ENCODE results near the gene KTI12.
A peak's percentile ranks its signal among the peaks of the same experiment; 100 is the strongest.

The KTI12 gene

GRCh38 chr1:51997974-51998382 lies 35.6 kb downstream of the KTI12 start:
- no peak for DNase-seq (ENCODE audit: low read depth in 1 of 2, low spot score in 1 of 2)
- in situ Hi-C loops (cut with HindIII; ENCODE audit: low pct_unique_long_range_greater_than_20kb, low sequenced_read_pairs), result no loop called here
- no peak for TF ChIP-seq JUND (IDR thresholded peaks at IDR 0.05; ENCODE audit: low read depth)

DNA sequence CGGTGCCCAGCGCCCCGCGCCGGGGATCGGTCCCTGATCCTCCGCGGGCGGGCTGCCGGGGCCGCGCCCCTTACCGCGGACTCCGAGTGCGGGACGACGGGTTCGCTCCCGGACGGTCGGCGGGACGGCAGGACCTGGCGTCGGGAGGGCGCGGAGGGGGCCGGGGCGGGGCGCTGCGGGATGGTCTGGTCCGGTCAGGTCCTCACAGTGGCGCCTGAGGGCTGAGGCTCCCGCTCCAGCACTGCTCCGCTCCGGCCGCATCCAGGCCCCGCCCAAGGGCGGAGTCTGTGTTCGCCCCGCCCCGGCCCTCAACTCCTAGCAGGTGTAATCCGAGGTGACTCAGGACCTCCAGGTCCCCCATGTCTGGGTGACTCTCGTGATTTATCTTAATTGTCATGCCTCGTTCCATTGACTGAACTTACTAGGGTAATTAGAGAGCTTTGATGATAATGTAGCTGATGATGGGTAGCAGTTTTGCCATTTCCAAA lies 43.1 kb downstream of the KTI12 start, which contains the start of gene RAB3B:
RAB3B (minus strand) TSS at position 223 of the 488 bp plus-strand sequence. CDS start 13,583 bp downstream, outside the sequence.
- in situ Hi-C loops (cut with HindIII; ENCODE audit: low pct_unique_long_range_greater_than_20kb, low sequenced_read_pairs), result no loop called here
- peak; percentile 59 to 62 for DNase-seq (ENCODE audit: low read depth in 1 of 2, low spot score in 1 of 2)
- no peak for TF ChIP-seq JUND (IDR thresholded peaks at IDR 0.05; ENCODE audit: low read depth)

- no peak for DNase-seq (ENCODE audit: low read depth in 1 of 2, low spot score in 1 of 2)
- TF ChIP-seq JUND (IDR thresholded peaks at IDR 0.05; ENCODE audit: low read depth), result no peak
- in situ Hi-C loops (cut with HindIII; ENCODE audit: low pct_unique_long_range_greater_than_20kb, low sequenced_read_pairs), result no loop called here
These were observed 43.8 kb downstream of the KTI12 start for GRCh38 chr1:51989582-51990477.

DNA sequence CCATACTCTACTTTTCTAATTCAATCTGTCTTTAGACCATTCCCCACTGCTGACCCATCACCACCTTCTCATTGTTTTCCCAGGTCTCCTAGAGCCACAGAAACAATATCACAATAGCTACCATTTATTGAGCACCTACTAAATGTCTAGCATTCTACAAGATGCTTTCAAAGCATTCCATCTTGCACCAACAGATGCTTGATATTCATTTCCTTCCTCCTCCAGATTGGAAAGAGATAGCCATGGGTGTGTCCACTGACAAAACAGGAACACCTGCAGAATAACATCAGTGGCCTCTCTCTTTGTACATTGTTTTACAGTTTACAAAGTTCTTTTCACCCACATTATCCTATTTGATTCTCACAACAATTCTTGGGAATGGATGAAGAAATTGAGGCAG lies 45.4 kb downstream of the KTI12 start:
- DNase-seq (ENCODE audit: low read depth in 1 of 2, low spot score in 1 of 2), result no peak
- in situ Hi-C loops (cut with HindIII; ENCODE audit: low pct_unique_long_range_greater_than_20kb, low sequenced_read_pairs), result no loop called here
- TF ChIP-seq JUND (IDR thresholded peaks at IDR 0.05; ENCODE audit: low read depth), result no peak

GRCh38 chr1:51986718-51987117 lies 46.9 kb downstream of the KTI12 start:
- in situ Hi-C loops (cut with HindIII; ENCODE audit: low pct_unique_long_range_greater_than_20kb, low sequenced_read_pairs), result no loop called here
- no peak for TF ChIP-seq JUND (IDR thresholded peaks at IDR 0.05; ENCODE audit: low read depth)

DNA sequence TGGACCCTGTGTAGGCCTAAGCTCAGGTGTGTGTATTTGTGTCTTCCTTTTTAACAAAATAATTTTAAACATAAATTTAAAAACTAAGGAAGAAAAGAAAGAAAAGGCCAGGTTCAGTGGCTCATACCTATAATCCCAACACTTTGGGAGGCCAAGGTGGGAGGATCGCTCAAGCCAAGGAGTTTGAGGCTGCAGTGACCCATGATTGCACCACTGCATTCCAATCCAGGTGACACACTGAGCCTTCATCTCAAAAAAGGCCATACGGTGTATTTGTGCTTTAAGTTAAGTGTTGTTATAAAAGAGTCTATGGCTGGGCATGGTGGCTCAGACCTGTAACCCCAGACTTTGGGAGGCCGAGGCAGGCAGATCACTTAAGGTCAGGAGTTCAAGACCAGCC lies 51.4 kb downstream of the KTI12 start:
- in situ Hi-C loops (cut with HindIII; ENCODE audit: low pct_unique_long_range_greater_than_20kb, low sequenced_read_pairs), result no loop called here
- DNase-seq (ENCODE audit: low read depth in 1 of 2, low spot score in 1 of 2), result no peak

More at GRCh38 chr1:51986718-51987117, 46.9 kb downstream of the KTI12 start:
- no peak for DNase-seq (ENCODE audit: low read depth in 1 of 2, low spot score in 1 of 2)

More for the DNA sequence above, 51.4 kb downstream of the KTI12 start:
- TF ChIP-seq JUND (IDR thresholded peaks at IDR 0.05; ENCODE audit: low read depth), result no peak
